GM12878 (cell line): Measurements from ENCODE around the gene RPL10. TPM values are rescaled to one million over a fixed set of nuclear protein-coding genes. Genes with fewer than 3 reads are reported as not detected.

Experiments
- CHD4 ChIP-seq: fragments of 200-600 bp; sonication (generic); IDR thresholded peaks from 2 replicates; pipeline ENCODE4 v1.6.1; 2016; ENCODE audit warnings: mild to moderate bottlenecking
- E2F8 ChIP-seq: fragments of 450-650 bp; IDR thresholded peaks from 2 replicates; pipeline ENCODE4 v1.6.1; 2018; ENCODE audit warnings: mild to moderate bottlenecking, low read depth, moderate library complexity; ENCODE audit not compliant: partially characterized antibody
- MAX ChIP-seq: IDR thresholded peaks from 2 replicates; pipeline ENCODE4 v1.6.1; 2012; ENCODE audit warnings: low read depth, low read length, improper control_type of control experiment
- SIX5 ChIP-seq: IDR thresholded peaks from 2 replicates; pipeline ENCODE4 v1.6.1; 2011; ENCODE audit warnings: mild to moderate bottlenecking, low read depth, low read length, moderate library complexity; ENCODE audit not compliant: severe bottlenecking
- SMAD1 ChIP-seq: fragments of 450-650 bp; IDR thresholded peaks from 2 replicates; pipeline ENCODE4 v1.6.1; 2018; ENCODE audit warnings: mild to moderate bottlenecking, low read depth; ENCODE audit not compliant: partially characterized antibody
- TBL1XR1 ChIP-seq: IDR thresholded peaks from 2 replicates; pipeline ENCODE4 v1.6.1; 2012; ENCODE audit warnings: low read depth, low read length, improper control_type of control experiment
- polyA plus RNA-seq, 11 experiments: library from polyadenylated mRNA; depleted of rRNA in 4 of 11; unstranded in 6 of 11; stranded (reverse) in 5 of 11; fragments of >200 nt; fragmentation: Nextera tagmentation in 4 of 11; fragmentation: Illumina TruSeq in 1 of 11; extraction: Ambion mirVana in 4 of 11; extraction: Trizol in 1 of 11; gene quantifications; 1 replicate in 1 of 11; 2 replicates in 10 of 11; pipeline versions ENCODE4 v1.2.1 to v1.2.3, GENCODE V29; 2011 to 2016; ENCODE audit warnings: inconsistent platforms in 2 of 11, missing spikeins in 2 of 11, low read depth in 1 of 11
- total RNA-seq, 4 experiments: library from RNA; depleted of rRNA in 3 of 4; stranded (reverse); fragments of >200 nt in 3 of 4; fragmentation: Illumina TruSeq in 1 of 4; extraction: Trizol in 1 of 4; gene quantifications; 2 replicates each; pipeline versions ENCODE4 v1.2.1 to v1.2.3, GENCODE V29; 2013 to 2021
- TF ChIP-seq, protein P1 (sequence below): IDR thresholded peaks from 2 replicates; pipeline ENCODE4 v1.6.1; 2012; ENCODE audit warnings: improper control_type of control experiment, low read depth, low read length; ENCODE audit not compliant: insufficient replicate concordance

The RPL10 gene
- total and polyA plus RNA-seq, 10 of the 15 experiments (the other 5 are each of a cell fraction or from before 2014, with no cell fraction given) = 1,938 to 7,222 (median 4,494) TPM

GRCh38 chrX:154445776-154446175 is 47.6 kb downstream of the RPL10 start (continued):
- no peak for TF ChIP-seq TBL1XR1
- TF ChIP-seq, protein P1, sequence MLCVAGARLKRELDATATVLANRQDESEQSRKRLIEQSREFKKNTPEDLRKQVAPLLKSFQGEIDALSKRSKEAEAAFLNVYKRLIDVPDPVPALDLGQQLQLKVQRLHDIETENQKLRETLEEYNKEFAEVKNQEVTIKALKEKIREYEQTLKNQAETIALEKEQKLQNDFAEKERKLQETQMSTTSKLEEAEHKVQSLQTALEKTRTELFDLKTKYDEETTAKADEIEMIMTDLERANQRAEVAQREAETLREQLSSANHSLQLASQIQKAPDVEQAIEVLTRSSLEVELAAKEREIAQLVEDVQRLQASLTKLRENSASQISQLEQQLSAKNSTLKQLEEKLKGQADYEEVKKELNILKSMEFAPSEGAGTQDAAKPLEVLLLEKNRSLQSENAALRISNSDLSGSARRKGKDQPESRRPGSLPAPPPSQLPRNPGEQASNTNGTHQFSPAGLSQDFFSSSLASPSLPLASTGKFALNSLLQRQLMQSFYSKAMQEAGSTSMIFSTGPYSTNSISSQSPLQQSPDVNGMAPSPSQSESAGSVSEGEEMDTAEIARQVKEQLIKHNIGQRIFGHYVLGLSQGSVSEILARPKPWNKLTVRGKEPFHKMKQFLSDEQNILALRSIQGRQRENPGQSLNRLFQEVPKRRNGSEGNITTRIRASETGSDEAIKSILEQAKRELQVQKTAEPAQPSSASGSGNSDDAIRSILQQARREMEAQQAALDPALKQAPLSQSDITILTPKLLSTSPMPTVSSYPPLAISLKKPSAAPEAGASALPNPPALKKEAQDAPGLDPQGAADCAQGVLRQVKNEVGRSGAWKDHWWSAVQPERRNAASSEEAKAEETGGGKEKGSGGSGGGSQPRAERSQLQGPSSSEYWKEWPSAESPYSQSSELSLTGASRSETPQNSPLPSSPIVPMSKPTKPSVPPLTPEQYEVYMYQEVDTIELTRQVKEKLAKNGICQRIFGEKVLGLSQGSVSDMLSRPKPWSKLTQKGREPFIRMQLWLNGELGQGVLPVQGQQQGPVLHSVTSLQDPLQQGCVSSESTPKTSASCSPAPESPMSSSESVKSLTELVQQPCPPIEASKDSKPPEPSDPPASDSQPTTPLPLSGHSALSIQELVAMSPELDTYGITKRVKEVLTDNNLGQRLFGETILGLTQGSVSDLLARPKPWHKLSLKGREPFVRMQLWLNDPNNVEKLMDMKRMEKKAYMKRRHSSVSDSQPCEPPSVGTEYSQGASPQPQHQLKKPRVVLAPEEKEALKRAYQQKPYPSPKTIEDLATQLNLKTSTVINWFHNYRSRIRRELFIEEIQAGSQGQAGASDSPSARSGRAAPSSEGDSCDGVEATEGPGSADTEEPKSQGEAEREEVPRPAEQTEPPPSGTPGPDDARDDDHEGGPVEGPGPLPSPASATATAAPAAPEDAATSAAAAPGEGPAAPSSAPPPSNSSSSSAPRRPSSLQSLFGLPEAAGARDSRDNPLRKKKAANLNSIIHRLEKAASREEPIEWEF = no peak
- TF ChIP-seq CHD4 = no peak
- no peak for TF ChIP-seq SMAD1
- TF ChIP-seq E2F8 = no peak
- no peak for TF ChIP-seq MAX
- TF ChIP-seq SIX5 = no peak
